MM.1S (cell line): ENCODE data around the gene ANKS3.

Experiments
- DNase-seq: peaks from one replicate; pipeline ENCODE4 v3.0.0-alpha.2; 2015
- H2AFZ ChIP-seq: fragments of 300-600 bp; sonication (generic); 2 replicates; pipeline ENCODE4 v1.6.0; 2016; ENCODE audit warnings: antibody characterized with exemption, low read length
- H3F3A ChIP-seq: fragments of 300-600 bp; sonication (generic); 2 replicates; pipeline ENCODE4 v1.6.1; 2016; ENCODE audit warnings: mild to moderate bottlenecking, antibody characterized with exemption, low read length, moderate library complexity, mixed read lengths; ENCODE audit not compliant: insufficient read depth
- H3K27ac ChIP-seq: fragments of 300-600 bp; sonication (generic); 2 replicates; pipeline ENCODE4 v1.5.1; 2016; ENCODE audit warnings: mild to moderate bottlenecking, low read length
- H3K27me3 ChIP-seq: fragments of 300-600 bp; sonication (generic); replicated peaks from 2 replicates; pipeline ENCODE4 v1.6.0; 2016; ENCODE audit warnings: low read length; ENCODE audit not compliant: insufficient read depth
- H3K36me3 ChIP-seq: fragments of 300-600 bp; sonication (generic); replicated peaks from 2 replicates; pipeline ENCODE4 v1.6.1; 2016; ENCODE audit warnings: mild to moderate bottlenecking, low read length, mixed read lengths; ENCODE audit not compliant: insufficient read depth
- H3K4me1 ChIP-seq: fragments of 300-600 bp; sonication (generic); 2 replicates; pipeline ENCODE4 v1.6.1; 2016; ENCODE audit warnings: low read length, mixed read lengths
- H3K4me2 ChIP-seq: fragments of 300-600 bp; sonication (generic); 2 replicates; pipeline ENCODE4 v1.6.0; 2016; ENCODE audit warnings: low read depth, low read length
- H3K4me3 ChIP-seq: fragments of 300-600 bp; sonication (generic); 2 replicates; pipeline ENCODE4 v1.5.1; 2016; ENCODE audit warnings: low read length, mixed read lengths
- H3K79me2 ChIP-seq: fragments of 300-600 bp; sonication (generic); 2 replicates; pipeline ENCODE4 v1.6.1; 2016; ENCODE audit warnings: mixed run types, low read length, mixed read lengths
- H3K9ac ChIP-seq: fragments of 300-600 bp; sonication (generic); 2 replicates; pipeline ENCODE4 v1.6.1; 2016; ENCODE audit warnings: low read length, mixed read lengths
- H3K9me2 ChIP-seq: fragments of 300-600 bp; sonication (generic); replicated peaks from 2 replicates; pipeline ENCODE4 v1.6.1; 2016; ENCODE audit warnings: mild to moderate bottlenecking, low read length, mixed read lengths; ENCODE audit not compliant: insufficient read depth
- H3K9me3 ChIP-seq: fragments of 300-600 bp; sonication (generic); replicated peaks from 2 replicates; pipeline ENCODE4 v1.6.1; 2016; ENCODE audit warnings: mild to moderate bottlenecking, low read length, mixed read lengths; ENCODE audit not compliant: insufficient read depth
- H4K20me1 ChIP-seq: fragments of 300-600 bp; sonication (generic); 2 replicates; pipeline ENCODE4 v1.6.1; 2016; ENCODE audit warnings: mild to moderate bottlenecking, low read length, moderate library complexity, mixed read lengths; ENCODE audit not compliant: insufficient read depth
- CTCF ChIP-seq: fragments of 300-600 bp; sonication (generic); IDR thresholded peaks from 2 replicates; pipeline ENCODE4 v1.5.1; 2016; ENCODE audit warnings: antibody characterized with exemption, low read length, mixed read lengths
- EZH2 ChIP-seq: fragments of 300-600 bp; sonication (generic); optimal IDR thresholded peaks from 2 replicates; pipeline ENCODE3; 2017; ENCODE audit warnings: low read depth, mild to moderate bottlenecking, antibody characterized with exemption, low read length, mixed read lengths
- EZH2phosphoT487 ChIP-seq: fragments of 300-600 bp; sonication (generic); IDR thresholded peaks from 2 replicates; pipeline ENCODE4 v1.6.1; 2018; ENCODE audit warnings: antibody characterized with exemption, low read length

ANKS3 gene

GRCh38 chr16:4768549-4769305, 34.7 kb upstream of the ANKS3 start:
- DNase-seq, result peak; percentile 73
- Histone ChIP-seq H3K27ac (no peak overlapping the region), H3K9me2 (no peaks in the 10 kb centered on the region), H4K20me1 (no peaks in the 10 kb centered on the region), H2AFZ (peak overlapping the region; percentile 69), H3K9me3 (no peaks in the 10 kb centered on the region), H3K27me3 (no peaks in the 10 kb centered on the region), H3K4me2 (peak overlapping the region; percentile 94), H3K4me3 (peak overlapping the region; percentile 62), H3F3A (peaks cover 17% of the 10 kb centered on the region; the same call in 1 of the 2 replicates), H3K36me3 (no peaks in the 10 kb centered on the region), H3K9ac (peak overlapping the region; percentile 10; the same call in 1 of the 2 replicates), H3K79me2 (peaks cover 19% of the 10 kb centered on the region), H3K4me1 (peaks cover 10% of the 10 kb centered on the region; the same call in 1 of the 2 replicates)
- TF ChIP-seq EZH2 (no peak), EZH2phosphoT487 (no peak), CTCF (no peak)

- Histone ChIP-seq H3K9me2 (no peaks in the 10 kb centered on the region), H3K9me3 (no peaks in the 10 kb centered on the region), H4K20me1 (no peaks in the 10 kb centered on the region), H3K27ac (no peak overlapping the region), H3K36me3 (no peaks in the 10 kb centered on the region), H3K4me3 (peak overlapping the region; percentile 62), H3K27me3 (no peaks in the 10 kb centered on the region), H3K9ac (peak overlapping the region; percentile 10; the same call in 1 of the 2 replicates), H3K4me2 (peak overlapping the region; percentile 94), H3F3A (peaks cover 17% of the 10 kb centered on the region; the same call in 1 of the 2 replicates), H3K79me2 (peaks cover 19% of the 10 kb centered on the region), H2AFZ (peak overlapping the region; percentile 69), H3K4me1 (peaks cover 10% of the 10 kb centered on the region; the same call in 1 of the 2 replicates)
- no peak for TF ChIP-seq CTCF
- TF ChIP-seq EZH2, result no peak
- no peak for TF ChIP-seq EZH2phosphoT487
- peak; percentile 16 for DNase-seq
Measured at GRCh38 chr16:4767872-4768548, 33.9 kb upstream of the ANKS3 start.

DNA sequence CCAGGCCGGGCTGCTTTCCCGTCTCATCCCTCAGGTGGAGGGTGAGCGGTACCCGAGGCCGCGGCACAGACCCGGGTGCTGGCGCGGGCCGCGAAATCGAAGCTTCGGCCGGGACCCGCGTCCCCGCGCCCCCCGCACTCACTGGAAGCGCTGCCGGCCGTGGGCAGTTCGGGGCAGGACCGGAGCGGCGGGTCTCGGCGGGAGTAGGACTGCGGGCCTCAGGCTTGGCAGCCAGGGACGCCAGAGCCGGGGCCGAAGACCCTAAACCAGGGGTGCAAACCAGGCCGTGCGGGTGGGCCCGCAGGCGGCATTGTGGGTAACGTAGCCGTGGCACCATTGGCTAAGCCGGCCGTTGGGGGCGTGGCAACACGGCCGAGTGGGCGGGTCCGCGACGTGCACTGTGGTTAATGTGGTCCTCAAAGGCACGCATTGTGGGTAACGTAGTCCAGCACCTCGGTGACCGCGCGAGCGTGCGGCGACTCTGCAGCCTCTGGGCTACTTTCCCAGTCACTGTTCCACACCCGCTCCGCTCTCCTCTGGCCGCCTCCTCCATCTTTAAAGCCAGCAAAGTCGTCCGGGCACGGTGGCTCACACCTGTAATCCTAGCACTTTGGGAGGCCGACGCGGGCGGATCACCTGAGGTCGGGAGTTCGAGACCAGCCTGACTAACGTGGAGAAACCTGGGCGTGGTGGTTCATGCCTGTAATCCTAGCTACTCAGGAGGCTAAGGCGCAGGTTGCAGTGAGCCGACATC, 33.0 kb upstream of the ANKS3 start, which contains the start of gene ZNF500:
Gene ZNF500 (minus strand): TSS at position 288 of the 754 bp plus-strand sequence. CDS start 1,184 bp downstream, outside the sequence.
- H3K9me2 ChIP-seq, result no peaks in the 10 kb centered on the region
- peaks cover 10% of the 10 kb centered on the region; the same call in 1 of the 2 replicates for H3K4me1 ChIP-seq
- H3K9ac ChIP-seq, result peak within 1 kb of the TSS; percentile 93
- H3K9me3 ChIP-seq, result no peaks in the 10 kb centered on the region
- H4K20me1 ChIP-seq, result no peaks in the 10 kb centered on the region
- H3K4me3 ChIP-seq, result peak within 1 kb of the TSS; percentile 99
- no peaks in the 10 kb centered on the region for H3K27me3 ChIP-seq
- TF ChIP-seq EZH2phosphoT487 (no peak), EZH2 (no peak), CTCF (no peak)
- peak within 1 kb of the TSS; percentile 94 for H3K4me2 ChIP-seq
- no peak within 1 kb of the TSS; the same call in 1 of the 2 replicates for H3K27ac ChIP-seq
- peak; percentile 97 for DNase-seq
- peak within 1 kb of the TSS; percentile 99 for H2AFZ ChIP-seq
- peaks cover 19% of the 10 kb centered on the region for H3K79me2 ChIP-seq
- peaks cover 17% of the 10 kb centered on the region; the same call in 1 of the 2 replicates for H3F3A ChIP-seq
- H3K36me3 ChIP-seq, result no peaks in the 10 kb centered on the region
